ENCODE measurements around the gene ITGA1. TPM values are rescaled to one million over a fixed set of nuclear protein-coding genes. Genes with fewer than 3 reads are reported as not detected.

ITGA1 gene
- total and polyA plus RNA-seq, 2 of the 8 experiments (the other 6 are each of a cell fraction or from before 2014, with no cell fraction given), result 2.3 to 9.0 TPM

DNA sequence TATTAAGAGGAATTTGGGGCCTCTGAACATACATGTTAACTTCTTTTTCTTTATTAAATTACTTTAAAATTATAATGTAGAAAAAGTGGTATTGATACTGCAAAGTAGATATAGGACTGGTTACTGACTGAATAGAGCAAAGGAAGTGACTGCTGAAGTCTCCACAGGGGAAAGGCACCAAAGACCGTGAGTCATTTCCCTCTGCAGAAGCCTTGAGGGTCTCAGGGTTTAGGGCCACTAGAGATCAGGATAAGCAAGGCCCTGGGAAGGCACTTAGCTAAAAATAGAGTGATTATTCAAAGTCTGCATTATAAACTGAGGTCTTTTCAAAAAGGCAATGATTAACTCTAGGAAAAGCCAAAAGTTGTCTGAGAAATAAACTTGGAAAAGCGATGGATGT lies 44.7 kb upstream of the ITGA1 start:
- H2BK15ac ChIP-seq (ENCODE audit: low read length), result no peak overlapping the region
- FAIRE-seq (no peak), DNase-seq (ENCODE audit: low read depth in 1 of 2, low spot score in 2 of 2) (no peak)
- H4K5ac ChIP-seq (ENCODE audit: insufficient read length, low read depth, low read length), result no peak overlapping the region
- no peaks in the 10 kb centered on the region for H3K9me3 ChIP-seq (ENCODE audit: insufficient read depth in 2 of 2, low read depth in 1 of 2, low read length in 1 of 2)
- H3K27ac ChIP-seq (ENCODE audit: low read depth, low read length), result no peak overlapping the region
- H3K23ac ChIP-seq (ENCODE audit: insufficient read length), result no peak overlapping the region
- no peak overlapping the region for H3K18ac ChIP-seq (ENCODE audit: extremely low read depth, low read length)
- H3K56ac ChIP-seq (replicated peaks; ENCODE audit: insufficient read length, low read depth, low read length), result no peak overlapping the region
- H3K79me1 ChIP-seq (ENCODE audit: low read depth, low read length), result no peaks in the 10 kb centered on the region
- no peak overlapping the region for H2AK5ac ChIP-seq (ENCODE audit: low read depth, low read length)
- no peaks in the 10 kb centered on the region for H3K27me3 ChIP-seq (replicated peaks in 1 of 4; ENCODE audit: control insufficient read depth in 3 of 4, extremely low read depth in 1 of 4, insufficient read depth in 3 of 4, low read length in 3 of 4)
- H3K36me3 ChIP-seq (ENCODE audit: control insufficient read depth in 2 of 4, insufficient read depth in 4 of 4, low read length in 3 of 4), result no peaks in the 10 kb centered on the region
- no peak overlapping the region for H3K4me2 ChIP-seq (ENCODE audit: insufficient read depth in 1 of 2, low read depth in 2 of 2, low read length in 2 of 2)
- CTCF ChIA-PET (ENCODE audit: partially characterized antibody), result no interaction called here
- no peak overlapping the region for H2BK20ac ChIP-seq (ENCODE audit: low read length)
- H3K4me1 ChIP-seq (replicated peaks in 1 of 4; ENCODE audit: control insufficient read depth in 3 of 4, insufficient read depth in 4 of 4, low read length in 3 of 4), result no peaks in the 10 kb centered on the region
- H4K20me1 ChIP-seq (replicated peaks in 1 of 2; ENCODE audit: control insufficient read depth in 1 of 2, insufficient read depth in 2 of 2, low read length in 2 of 2), result no peaks in the 10 kb centered on the region
- H2BK5ac ChIP-seq (ENCODE audit: low read depth, low read length), result no peak overlapping the region
- no peaks in the 10 kb centered on the region for H3K23me2 ChIP-seq (ENCODE audit: low read depth, low read length)
- H2BK120ac ChIP-seq (replicated peaks; ENCODE audit: low read depth, low read length), result no peak overlapping the region
- no peak overlapping the region for H3K4me3 ChIP-seq (ENCODE audit: extremely low read depth in 1 of 4, insufficient read depth in 2 of 4, low read depth in 3 of 4, low read length in 4 of 4)
- no peak overlapping the region for H3K4ac ChIP-seq (replicated peaks; ENCODE audit: insufficient read length, low read depth, low read length)
- H3K79me2 ChIP-seq (ENCODE audit: control insufficient read depth in 1 of 2, insufficient read depth in 2 of 2, low read length in 2 of 2), result no peaks in the 10 kb centered on the region
- no peak overlapping the region for H3K9ac ChIP-seq (replicated peaks in 1 of 4; ENCODE audit: extremely low read depth in 1 of 4, low read depth in 3 of 4, low read length in 3 of 4)
- TF ChIP-seq RNF2 (IDR thresholded peaks at IDR 0.05; ENCODE audit: borderline replicate concordance, low read depth, low read length, missing control alignments, poor library complexity, severe bottlenecking), result no peak
- no peak for TF ChIP-seq GTF2F1 (IDR thresholded peaks at IDR 0.05; ENCODE audit: borderline replicate concordance, low read depth, low read length)
- no peak for TF ChIP-seq BCL11A (IDR thresholded peaks at IDR 0.05; ENCODE audit: low read depth in 2 of 2, low read length in 2 of 2)
- TF ChIP-seq, protein P1, sequence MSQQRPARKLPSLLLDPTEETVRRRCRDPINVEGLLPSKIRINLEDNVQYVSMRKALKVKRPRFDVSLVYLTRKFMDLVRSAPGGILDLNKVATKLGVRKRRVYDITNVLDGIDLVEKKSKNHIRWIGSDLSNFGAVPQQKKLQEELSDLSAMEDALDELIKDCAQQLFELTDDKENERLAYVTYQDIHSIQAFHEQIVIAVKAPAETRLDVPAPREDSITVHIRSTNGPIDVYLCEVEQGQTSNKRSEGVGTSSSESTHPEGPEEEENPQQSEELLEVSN (IDR thresholded peaks at IDR 0.05), result no peak
- TF ChIP-seq TBP (IDR thresholded peaks at IDR 0.05; ENCODE audit: low read depth, low read length), result no peak
- TF ChIP-seq YY1 (IDR thresholded peaks at IDR 0.05; ENCODE audit: low read depth, low read length), result no peak
- TF ChIP-seq TEAD4 (IDR thresholded peaks at IDR 0.05; ENCODE audit: low read depth, low read length), result no peak
- no peak for TF ChIP-seq CHD1 (IDR thresholded peaks at IDR 0.05; ENCODE audit: low read depth, low read length)
- TF ChIP-seq TAF7 (optimal IDR thresholded peaks at IDR 0.05; ENCODE audit: borderline replicate concordance, low read depth, low read length), result no peak
- no peak overlapping the region for H2AFZ ChIP-seq (ENCODE audit: low read length)
- POLR2A ChIA-PET (ENCODE audit: partially characterized antibody), result no interaction called here
- WGBS, 2 experiments (ENCODE audit: extremely low coverage in 1 of 2, insufficient coverage in 1 of 2, insufficient read length in 1 of 2, insufficient replicate concordance in 2 of 2, low coverage in 1 of 2, low lambda C conversion rate in 2 of 2, missing lambda C conversion rate in 1 of 2), result 84% methylated on average over 2 of the region's 2 CpGs; no CpG with 5 or more reads in 1 of the 2 experiments
- H4K8ac ChIP-seq (ENCODE audit: extremely low read depth, insufficient read depth, low read length), result no peak overlapping the region
- no peak overlapping the region for H3K14ac ChIP-seq (ENCODE audit: insufficient read length)
- no peak overlapping the region for H4K91ac ChIP-seq (replicated peaks; ENCODE audit: insufficient read length, low read length)
- no peak overlapping the region for H2BK12ac ChIP-seq (ENCODE audit: low read depth, low read length)
